Panc1 (cell line): ENCODE data around the gene ARG2. TPM values are rescaled to one million over a fixed set of nuclear protein-coding genes. Genes with fewer than 3 reads are reported as not detected.

Source experiments
- ATAC-seq: fragments of 200-7000 bp; cut with Tn5 transposase; 2 replicates; pipeline ENCODE4 v1.9.1; 2020; ENCODE audit warnings: mild to moderate bottlenecking, moderate library complexity
- BruUV-seq: library from RNA; stranded (reverse); fragments of 400-500 nt; replicated peaks from 2 replicates; lab custom pipeline; 2021; lab: Mats Ljungman, UMichigan
- CTCF ChIA-PET: fragments of 300-600 bp; sonication (Branson Sonifier 250); formaldehyde crosslinking; loops from one replicate; lab custom pipeline; 2022; ENCODE audit warnings: antibody characterized with exemption; lab: Charles Lee
- POLR2A ChIA-PET: fragments of 300-600 bp; sonication (Branson Sonifier 250); formaldehyde crosslinking; loops from one replicate; lab custom pipeline; 2022; ENCODE audit warnings: antibody characterized with exemption; lab: Charles Lee
- DNase-seq: peaks from one replicate; pipeline ENCODE4 v3.0.0-alpha.2; 2010; ENCODE audit warnings: low read depth, low spot score
- H3K27ac ChIP-seq: 2 replicates; pipeline ENCODE4 v1.5.1; 2011; ENCODE audit warnings: mild to moderate bottlenecking, low read length, inconsistent platforms
- H3K27me3 ChIP-seq: fragments of 200-500 bp; sonication (Bioruptor generic); 2 replicates; pipeline ENCODE4 v1.6.0; 2014; ENCODE audit warnings: low read length, inconsistent platforms; ENCODE audit not compliant: control insufficient read depth, insufficient read depth
- H3K36me3 ChIP-seq: fragments of 200-500 bp; sonication (Bioruptor generic); 2 replicates; pipeline ENCODE4 v1.5.1; 2014; ENCODE audit warnings: inconsistent platforms, mild to moderate bottlenecking, low read length, moderate library complexity; ENCODE audit not compliant: control insufficient read depth, insufficient read depth
- H3K4me1 ChIP-seq: 2 replicates; pipeline ENCODE4 v1.5.1; 2011; ENCODE audit warnings: inconsistent platforms, mild to moderate bottlenecking, low read length, moderate library complexity; ENCODE audit not compliant: control insufficient read depth, insufficient read depth
- H3K4me3 ChIP-seq, 2 experiments: 2 replicates each; pipeline ENCODE4 v1.5.1; 2011 to 2012; ENCODE audit warnings: low read depth in 2 of 2, low read length in 2 of 2, mild to moderate bottlenecking in 2 of 2, inconsistent platforms in 1 of 2, moderate library complexity in 1 of 2
- H3K9me3 ChIP-seq: fragments of 200-500 bp; sonication (Bioruptor generic); 2 replicates; pipeline ENCODE4 v1.5.1; 2014; ENCODE audit warnings: low read depth, mild to moderate bottlenecking, inconsistent platforms, low read length, moderate library complexity; ENCODE audit not compliant: control insufficient read depth, insufficient read depth
- CTCF ChIP-seq: fragments of 450-650 bp; IDR thresholded peaks from 2 replicates; pipeline ENCODE4 v1.5.1; 2017; ENCODE audit warnings: mild to moderate bottlenecking
- POLR2AphosphoS5 ChIP-seq: IDR thresholded peaks from 2 replicates; pipeline ENCODE4 v1.6.1; 2012; ENCODE audit warnings: mild to moderate bottlenecking, low read depth, low read length, moderate library complexity
- REST ChIP-seq, 2 experiments: IDR thresholded peaks; 2 replicates each; pipeline ENCODE4 v1.6.1; 2011 to 2012; ENCODE audit warnings: low read depth in 2 of 2, control low read depth in 1 of 2, low read length in 1 of 2, mild to moderate bottlenecking in 1 of 2, moderate library complexity in 1 of 2; ENCODE audit not compliant: insufficient read depth in 1 of 2
- SIN3A ChIP-seq: IDR thresholded peaks from 2 replicates; pipeline ENCODE4 v1.6.1; 2012; ENCODE audit warnings: low read depth, mild to moderate bottlenecking, low read length, moderate library complexity, borderline replicate concordance; ENCODE audit not compliant: insufficient read depth
- TCF7L2 ChIP-seq: IDR thresholded peaks from 2 replicates; pipeline ENCODE4 v1.6.1; 2011; ENCODE audit warnings: mild to moderate bottlenecking, low read depth, low read length, inconsistent platforms
- in situ Hi-C: cut with HindIII; loops from 2 replicates; pipeline ENCODE4 v1.10.0; 2016; ENCODE audit warnings: low sequenced_read_pairs, low pct_unique_long_range_greater_than_20kb
- intact Hi-C: fragments of 100-400 bp; cut with micrococcal nuclease; formaldehyde crosslinking; loops from one replicate; pipeline ENCODE4 v1.10.0; 2022; ENCODE audit not compliant: unreplicated experiment
- total RNA-seq: library from RNA; stranded (reverse); gene quantifications from one replicate; pipeline ENCODE4 v1.2.1, GENCODE V29; 2021; ENCODE audit not compliant: unreplicated experiment

Gene ARG2
- total RNA-seq, 1 experiment from 2014 or later, result 1.1 TPM

GRCh38 chr14:67641902-67642749 is 22.4 kb downstream of the ARG2 start:
- TF ChIP-seq SIN3A (no peak), CTCF (no peak), POLR2AphosphoS5 (no peak), TCF7L2 (no peak), REST (IDR thresholded peaks at IDR 0.05; ENCODE audit: insufficient read depth in 1 of 2, low read depth in 2 of 2, low read length in 1 of 2) (no peak)
- no TSS peak for BruUV-seq
- DNase-seq, result no peak
- no peaks in the 10 kb centered on the region for H3K4me1 ChIP-seq
- no peak overlapping the region for H3K27ac ChIP-seq
- in situ Hi-C loops, result no loop called here
- intact Hi-C loops, result no loop called here
- H3K27me3 ChIP-seq, result no peaks in the 10 kb centered on the region
- POLR2A ChIA-PET, result interaction anchor here (0.7 kb wide), 1 partner anchor 12 kb away, joined by 11 read pairs; no protein-coding TSS in a partner anchor
- CTCF ChIA-PET, result interaction anchor here (0.5 kb wide), 1 partner anchor 29 kb away, joined by 4 read pairs; no protein-coding TSS in a partner anchor
- no peak for ATAC-seq
- H3K9me3 ChIP-seq, result no peaks in the 10 kb centered on the region
- no peaks in the 10 kb centered on the region for H3K36me3 ChIP-seq
- no peak overlapping the region for H3K4me3 ChIP-seq

GRCh38 chr14:67643713-67644112 is 24.0 kb downstream of the ARG2 start:
- in situ Hi-C loops (no loop called here), intact Hi-C loops (no loop called here)
- CTCF ChIA-PET, result no interaction called here
- POLR2A ChIA-PET, result no interaction called here
- ATAC-seq, result no peak
- Histone ChIP-seq H3K27ac (no peak overlapping the region), H3K9me3 (no peaks in the 10 kb centered on the region), H3K27me3 (no peaks in the 10 kb centered on the region), H3K4me1 (no peaks in the 10 kb centered on the region), H3K4me3 (no peak overlapping the region), H3K36me3 (no peaks in the 10 kb centered on the region)
- DNase-seq, result no peak
- no TSS peak for BruUV-seq
- TF ChIP-seq TCF7L2, result no peak
- TF ChIP-seq CTCF, result no peak
- TF ChIP-seq SIN3A, result no peak
- TF ChIP-seq REST (IDR thresholded peaks at IDR 0.05; ENCODE audit: insufficient read depth in 1 of 2, low read depth in 2 of 2, low read length in 1 of 2), result no peak
- no peak for TF ChIP-seq POLR2AphosphoS5
